ENCODE results near the gene PEAK3.
"Not testable (repeated sequence)": the region's sequence is repeated elsewhere in the genome, so short reads cannot be mapped to it uniquely, and the experiment has no call there.

Gene PEAK3

GRCh38 chr19:2288818-2289713 lies 7.1 kb upstream of the PEAK3 start:
- no peak for DNase-seq (ENCODE audit: low read depth)

DNA sequence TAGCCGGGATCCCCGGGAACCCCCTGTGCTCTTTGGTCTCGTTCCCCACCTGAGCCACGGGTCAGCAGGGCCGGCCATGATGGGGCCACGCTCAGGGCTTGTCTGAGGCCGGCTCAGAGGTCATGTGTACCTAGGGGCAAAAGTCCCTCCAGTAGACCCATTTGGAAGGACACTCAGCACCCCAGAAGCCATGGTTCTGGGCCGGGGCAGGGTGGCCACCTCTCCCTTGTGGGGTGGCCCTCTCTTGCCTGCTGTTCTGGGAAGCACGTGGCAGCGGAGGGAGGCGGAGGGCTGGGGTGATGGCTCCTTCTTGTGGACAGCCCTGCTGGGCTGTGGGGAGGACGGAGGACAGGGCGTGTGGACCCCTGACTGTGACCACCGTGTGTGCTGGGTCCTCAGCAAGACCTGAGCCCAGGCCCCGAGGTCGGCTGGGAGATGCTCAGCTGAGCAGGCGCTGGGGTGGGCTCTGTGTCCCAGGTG lies 6.4 kb upstream of the PEAK3 start:
- DNase-seq (ENCODE audit: low read depth): no peak

DNA sequence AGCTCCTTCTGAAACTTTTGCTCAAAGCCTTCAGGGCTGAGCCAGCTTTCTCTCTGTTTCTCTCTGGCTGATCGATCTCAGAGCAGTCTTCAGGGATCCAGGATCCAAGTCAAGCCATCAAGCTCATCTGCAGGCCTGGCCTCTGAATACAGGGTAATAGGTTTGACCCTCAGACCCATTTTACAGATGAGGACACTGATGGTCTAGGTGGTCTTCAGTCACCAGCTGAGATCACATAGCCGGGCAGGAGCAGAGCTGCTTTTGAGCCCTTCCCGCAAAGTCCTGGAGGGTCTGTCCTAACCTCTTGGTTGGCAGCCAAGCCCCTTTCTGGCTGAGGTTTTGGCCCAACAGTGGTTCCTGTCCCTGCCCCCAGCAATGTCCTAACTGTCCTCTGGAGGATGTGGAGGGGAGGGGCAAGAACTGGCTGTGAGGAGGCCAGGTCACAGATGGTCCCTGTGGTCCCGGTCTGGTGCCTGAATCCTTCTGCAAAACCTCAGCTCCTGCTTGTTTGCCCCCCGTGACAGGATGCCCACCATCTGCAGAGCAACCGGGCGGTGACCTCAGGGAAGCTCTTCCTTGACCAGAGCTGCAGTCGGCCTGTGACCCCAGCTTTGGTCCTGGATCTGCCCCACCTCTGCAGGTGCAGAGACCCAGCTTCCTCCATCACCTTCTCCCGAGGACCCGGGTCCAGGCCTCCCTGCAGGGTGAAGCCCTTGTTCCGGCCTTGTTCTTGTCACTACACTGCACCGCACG lies 5.8 kb upstream of the PEAK3 start:
- DNase-seq (ENCODE audit: low read depth): no peak

- no peak for DNase-seq (ENCODE audit: low read depth)
Observed at GRCh38 chr19:2286402-2287140, 4.6 kb upstream of the PEAK3 start.

- DNase-seq (ENCODE audit: low read depth): no peak
Observed at GRCh38 chr19:2283835-2284507, 2.0 kb upstream of the PEAK3 start.

DNA sequence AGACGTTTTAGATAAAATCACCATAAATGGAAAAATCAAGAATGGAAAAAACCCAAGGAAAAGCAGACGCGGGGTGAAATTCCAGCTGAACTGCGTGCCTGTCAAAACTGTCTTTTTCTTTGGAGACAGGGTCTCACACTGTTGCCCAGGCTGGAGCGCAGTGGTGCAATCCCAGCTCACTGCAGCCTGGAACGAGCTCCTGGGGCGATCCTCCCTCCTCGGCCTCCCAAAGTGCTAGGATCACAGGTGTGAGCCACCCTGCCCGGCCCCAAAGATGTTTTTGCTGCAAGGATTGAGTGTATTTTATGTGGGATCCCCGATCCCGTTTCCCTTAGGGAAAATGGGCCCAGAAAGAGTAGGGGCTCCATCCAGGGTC lies 875 bp upstream of the PEAK3 start:
- no peak for DNase-seq (ENCODE audit: low read depth)

GRCh38 chr19:2281265-2282061 lies 512 bp downstream of the PEAK3 start:
- DNase-seq (ENCODE audit: low read depth): not testable (repeated sequence)

DNA sequence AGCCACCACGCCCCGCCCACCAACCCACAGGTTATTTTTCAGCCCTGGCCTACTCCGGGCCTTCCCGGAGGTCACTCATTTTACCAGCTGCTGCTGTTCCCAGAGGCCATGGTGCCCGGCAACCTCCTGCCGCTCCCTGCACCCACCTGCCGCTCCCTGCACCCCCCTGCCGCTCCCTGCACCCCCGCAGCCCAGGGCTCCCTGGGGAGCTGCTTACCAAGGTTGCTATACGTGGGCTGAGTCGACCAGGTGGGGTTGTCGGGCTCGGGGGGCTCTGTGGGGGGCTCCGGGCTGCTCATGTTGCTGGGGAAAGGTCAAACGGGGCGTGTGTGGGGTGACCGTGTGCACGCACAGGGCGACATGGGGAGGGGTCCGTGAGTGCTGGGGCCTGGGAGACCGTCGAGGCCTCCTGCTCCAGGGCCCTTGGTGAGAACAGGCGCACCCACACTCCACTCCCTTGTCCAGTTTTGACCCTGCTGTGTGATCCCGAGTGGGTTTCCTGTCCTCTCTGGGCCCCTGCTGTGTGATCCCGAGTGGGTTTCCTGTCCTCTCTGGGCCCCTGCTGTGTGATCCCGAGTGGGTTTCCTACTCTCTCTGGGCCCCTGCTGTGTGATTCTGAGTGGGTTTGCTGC lies 1.2 kb downstream of the PEAK3 start:
- DNase-seq (ENCODE audit: low read depth): no peak

DNA sequence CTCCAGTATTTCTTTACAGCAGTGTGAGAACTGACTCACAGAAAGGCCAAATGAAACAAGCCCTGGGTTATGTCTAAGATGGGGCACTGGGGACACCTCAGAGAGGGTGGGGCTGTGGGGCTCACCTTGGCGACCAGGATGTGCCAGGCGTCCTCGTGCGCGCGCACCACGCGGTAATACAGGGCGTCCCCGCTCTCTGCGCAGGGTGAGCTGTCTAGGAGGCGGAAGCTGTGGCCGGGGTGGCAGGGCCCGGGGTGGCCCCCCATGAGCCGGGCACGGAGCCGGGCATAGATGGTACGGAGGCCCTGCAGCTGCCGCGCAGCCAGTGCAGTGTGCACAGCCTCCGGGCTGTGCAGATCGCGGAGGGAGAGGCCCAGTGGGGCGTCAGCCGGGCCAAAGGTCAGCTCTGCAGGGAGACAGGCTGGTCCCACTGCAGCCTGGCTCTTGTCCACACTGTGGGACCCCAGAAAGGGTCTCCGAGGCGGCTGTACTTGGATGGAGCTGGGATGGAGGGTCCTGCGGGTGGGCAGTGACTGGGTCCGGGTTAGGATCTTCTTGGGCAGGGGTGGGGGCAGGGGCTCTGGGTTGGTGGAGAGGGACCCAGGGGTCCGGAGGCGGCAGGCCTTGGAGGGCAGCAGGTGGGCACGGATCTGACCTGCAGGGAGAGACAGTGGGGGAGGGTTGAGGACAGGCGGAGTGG lies 3.4 kb downstream of the PEAK3 start:
- no peak for DNase-seq (ENCODE audit: low read depth)

DNA sequence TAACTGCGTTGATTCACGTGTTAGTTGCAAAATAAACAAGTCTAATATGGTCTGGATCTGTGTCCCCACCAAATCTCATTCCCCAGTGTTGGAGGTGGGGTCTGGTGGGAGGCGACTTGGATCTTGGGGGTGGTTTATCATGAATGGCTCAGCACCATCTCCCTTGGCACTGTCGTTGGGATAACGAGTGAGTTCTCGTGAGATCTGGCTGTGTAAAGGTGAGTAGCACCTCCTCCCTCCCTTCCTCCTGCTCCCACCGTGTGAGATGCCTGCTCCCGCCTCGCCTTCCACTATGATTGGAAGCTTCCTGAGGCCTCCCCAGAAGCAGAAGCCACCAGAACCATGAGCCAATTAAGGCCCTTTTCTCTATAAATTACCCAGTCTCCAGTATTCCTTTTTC lies 4.8 kb downstream of the PEAK3 start:
- DNase-seq (ENCODE audit: low read depth): no peak

- no peak for DNase-seq (ENCODE audit: low read depth)
Observed at GRCh38 chr19:2276429-2276986, 5.5 kb downstream of the PEAK3 start.

- no peak for DNase-seq (ENCODE audit: low read depth)
Observed at GRCh38 chr19:2275588-2276428, 6.2 kb downstream of the PEAK3 start.

DNA sequence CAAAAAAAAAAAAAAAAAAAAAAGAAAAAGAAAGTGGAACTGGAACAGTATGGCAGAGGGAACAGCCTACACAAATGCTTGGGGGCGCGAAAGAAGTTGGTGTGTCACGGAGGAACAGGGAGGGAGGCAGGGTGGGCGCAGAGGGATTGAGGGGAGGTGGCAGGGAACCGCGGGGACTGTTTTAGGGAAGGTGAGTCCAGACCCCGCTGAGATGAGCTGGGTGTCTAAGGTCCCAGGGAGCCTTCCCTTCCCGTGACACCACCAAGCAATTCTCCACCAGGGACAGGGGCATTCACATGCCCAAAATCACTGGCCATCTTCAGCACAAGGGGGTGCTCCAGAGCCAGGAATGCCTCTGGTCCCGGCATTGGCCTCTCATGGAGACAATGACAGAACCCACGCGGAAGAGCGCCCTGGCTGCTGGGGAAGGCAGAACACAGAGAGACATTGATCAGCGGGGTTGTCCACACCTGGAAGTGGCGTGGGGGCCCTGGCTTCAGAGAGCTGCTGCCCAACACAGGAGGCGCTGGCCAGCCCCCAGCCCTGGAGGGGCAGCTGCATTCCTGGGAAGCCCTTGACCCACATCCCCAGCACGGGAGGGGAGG lies 6.9 kb downstream of the PEAK3 start:
- no peak for DNase-seq (ENCODE audit: low read depth)

DNA sequence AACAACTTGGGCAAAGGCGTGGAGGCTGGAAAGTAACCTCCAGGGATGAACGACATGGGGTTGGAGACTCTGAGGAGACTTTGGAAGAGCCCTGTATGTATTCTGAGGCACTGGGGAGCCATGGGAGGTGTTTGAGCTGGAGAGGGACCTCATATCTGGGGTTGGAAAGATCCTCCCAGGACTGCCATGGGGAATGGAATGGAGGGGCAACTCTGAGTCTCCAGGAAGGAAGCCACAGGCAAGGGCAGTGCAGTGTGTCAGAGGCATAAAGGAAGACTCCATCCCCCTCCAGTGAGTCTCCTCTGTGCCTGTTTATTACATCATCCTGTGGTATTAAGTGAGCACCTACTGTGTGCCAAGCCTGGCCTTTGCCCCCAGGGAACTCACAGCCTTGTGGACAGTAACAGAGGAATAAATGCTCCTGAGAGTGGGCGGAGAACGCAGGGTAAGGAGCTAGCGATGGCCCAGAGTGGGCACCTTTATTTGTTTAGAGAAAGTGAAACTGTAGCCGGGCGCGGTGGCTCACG lies 7.7 kb downstream of the PEAK3 start:
- DNase-seq (ENCODE audit: low read depth): no peak

GRCh38 chr19:2273356-2274184 lies 8.4 kb downstream of the PEAK3 start:
- no peak for DNase-seq (ENCODE audit: low read depth)

DNA sequence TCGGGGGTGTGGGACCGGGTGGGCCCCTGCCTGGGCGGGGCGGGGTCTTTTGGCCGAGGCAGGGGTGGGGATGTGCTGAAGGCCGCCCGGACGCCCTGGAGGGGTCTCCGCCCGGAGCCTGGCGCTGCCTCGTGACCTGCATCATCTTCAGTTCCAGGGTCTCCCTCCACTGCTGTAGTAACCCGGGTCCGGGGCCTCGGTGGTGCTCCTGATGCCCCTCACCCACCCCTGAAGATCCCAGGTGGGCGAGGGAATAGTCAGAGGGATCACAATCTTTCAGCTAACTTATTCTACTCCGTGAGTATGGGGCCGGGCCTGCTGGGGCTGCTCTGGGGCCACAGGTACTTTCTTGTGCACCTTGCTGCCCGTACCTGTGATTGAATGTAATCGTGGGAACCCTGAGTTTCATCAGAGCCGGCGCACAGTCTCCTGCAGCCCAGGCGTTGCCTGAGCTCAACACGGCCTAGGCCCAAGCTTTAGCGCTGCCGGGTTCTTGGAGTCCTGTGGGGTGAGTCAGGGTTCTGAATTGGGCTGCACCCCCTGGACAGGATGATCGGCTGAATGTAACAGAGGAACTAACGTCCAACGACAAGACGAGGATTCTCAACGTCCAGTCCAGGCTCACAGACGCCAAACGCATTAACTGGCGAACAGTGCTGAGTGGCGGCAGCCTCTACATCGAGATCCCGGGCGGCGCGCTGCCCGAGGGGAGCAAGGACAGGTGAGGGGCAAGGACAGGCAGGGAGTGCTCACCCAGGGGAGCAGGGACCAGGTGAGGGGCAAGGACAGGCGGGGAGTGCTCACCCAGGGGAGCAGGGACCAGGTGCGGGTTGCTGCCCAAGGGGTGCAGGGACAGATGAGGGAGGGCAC lies 10.5 kb downstream of the PEAK3 start:
- peak; percentile 67 for DNase-seq (ENCODE audit: low read depth)
